ENCODE data around the gene CRCP.
"Not testable (repeated sequence)": the region's sequence is repeated elsewhere in the genome, so short reads cannot be mapped to it uniquely, and the experiment has no call there.

CRCP gene

DNA sequence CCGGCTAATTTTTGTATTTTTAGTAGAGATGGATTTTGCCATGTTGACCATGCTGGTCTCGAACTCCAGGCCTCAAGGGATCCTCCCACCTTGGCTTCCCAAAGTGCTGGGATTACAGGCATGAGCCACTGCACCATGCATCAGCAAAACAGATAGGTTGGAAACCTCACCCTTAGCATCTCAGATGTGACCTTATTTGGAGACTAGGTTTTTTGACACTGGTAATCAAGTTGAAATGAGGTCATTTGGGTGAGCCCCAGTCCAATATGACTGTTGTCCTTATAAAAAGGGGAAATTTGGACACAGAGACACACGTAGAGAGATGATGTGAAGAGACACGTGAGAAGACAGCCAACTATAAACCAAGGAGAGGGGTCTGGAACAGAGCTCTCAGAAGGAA lies 48.0 kb downstream of the CRCP start:
- DNase-seq = no peak

DNA sequence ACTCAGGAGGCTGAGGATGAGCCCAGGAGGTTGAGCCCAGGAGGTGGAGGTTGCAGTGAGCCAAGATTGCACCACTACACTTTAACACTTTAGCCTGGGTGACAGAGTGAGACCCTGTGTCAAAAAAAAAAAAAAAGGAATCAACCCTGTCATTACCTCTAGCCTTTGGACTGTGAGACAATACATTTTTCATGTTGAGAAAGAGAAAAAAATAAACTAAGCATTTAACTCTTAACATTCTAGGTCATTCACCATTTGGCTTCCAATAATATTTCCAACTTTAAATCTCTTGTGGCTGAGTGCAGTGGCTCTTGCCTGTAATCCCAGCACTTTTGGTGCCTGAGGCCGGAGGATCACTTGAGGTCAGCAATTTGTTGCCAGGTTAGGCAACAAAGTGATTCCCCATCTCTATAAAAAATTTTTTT lies 48.6 kb downstream of the CRCP start:
- DNase-seq = no peak

DNA sequence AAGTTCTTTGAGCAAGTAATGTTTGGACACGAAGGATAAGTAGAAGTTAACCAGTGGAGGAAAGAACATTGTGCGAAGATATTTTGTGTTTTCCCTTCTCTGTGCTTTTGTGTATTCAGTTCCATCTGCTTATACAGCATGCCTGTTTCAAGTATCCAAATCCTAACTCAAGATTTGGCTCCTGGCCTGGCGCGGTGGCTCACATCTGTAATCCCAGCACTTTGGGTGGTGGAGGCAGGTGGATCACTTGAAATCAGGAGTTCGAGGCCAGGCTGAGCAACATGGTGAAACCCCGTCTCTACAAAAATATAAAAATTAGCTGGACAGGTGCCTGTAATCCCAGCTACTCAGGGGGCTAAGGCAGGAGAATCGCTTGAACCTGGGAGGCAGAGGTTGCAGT lies 49.7 kb downstream of the CRCP start:
- DNase-seq = no peak

DNA sequence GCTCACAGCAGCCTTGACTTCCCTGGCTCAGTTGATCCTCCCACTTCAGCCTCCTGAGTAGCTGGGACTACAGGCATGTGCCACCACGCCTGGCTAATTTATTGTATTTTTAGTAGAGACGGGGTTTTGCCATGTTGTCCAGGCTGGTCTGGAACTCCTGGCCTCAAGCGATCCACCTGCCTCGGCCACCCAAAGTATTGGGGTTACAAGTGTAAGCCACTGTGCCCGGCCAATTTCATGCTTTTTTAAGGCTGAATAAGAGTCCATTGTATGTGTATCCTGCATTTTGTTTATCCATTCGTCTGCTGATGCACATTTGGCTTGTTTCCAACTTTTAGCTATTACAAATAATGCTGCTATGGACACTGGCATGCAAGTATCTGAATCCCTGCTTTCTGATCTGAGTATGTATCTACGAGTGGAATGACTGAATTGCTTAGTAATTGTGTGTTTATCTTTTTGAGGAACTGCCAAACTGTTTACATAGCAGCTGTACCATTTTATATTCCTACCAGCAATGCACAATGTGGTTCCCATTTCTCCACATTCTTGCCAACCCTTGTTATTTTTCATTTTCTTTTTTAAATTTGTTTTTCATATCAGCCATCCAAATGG lies 53.2 kb downstream of the CRCP start:
- DNase-seq = no peak

DNA sequence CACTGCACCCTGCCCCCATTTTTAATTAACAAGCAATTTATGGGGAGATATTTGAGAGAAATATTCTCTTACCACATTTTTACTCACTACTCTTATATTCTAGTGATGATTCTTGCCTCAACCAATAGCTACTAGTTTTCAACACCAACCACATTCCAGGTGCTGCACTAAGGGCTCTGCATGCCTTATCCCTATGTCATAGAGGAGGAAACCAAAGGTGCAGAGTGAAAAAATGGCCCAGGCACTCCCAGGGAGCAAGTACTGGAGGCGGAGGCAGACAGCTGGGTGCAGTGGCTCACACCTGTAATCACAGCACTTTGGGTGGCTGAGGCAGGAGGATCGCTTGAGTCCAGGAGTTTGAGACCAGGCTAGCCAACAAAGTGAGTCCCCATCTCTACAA lies 55.0 kb downstream of the CRCP start:
- DNase-seq = no peak

- DNase-seq = no peak
Measured at GRCh38 chr7:66170309-66171231, 55.9 kb downstream of the CRCP start.

DNA sequence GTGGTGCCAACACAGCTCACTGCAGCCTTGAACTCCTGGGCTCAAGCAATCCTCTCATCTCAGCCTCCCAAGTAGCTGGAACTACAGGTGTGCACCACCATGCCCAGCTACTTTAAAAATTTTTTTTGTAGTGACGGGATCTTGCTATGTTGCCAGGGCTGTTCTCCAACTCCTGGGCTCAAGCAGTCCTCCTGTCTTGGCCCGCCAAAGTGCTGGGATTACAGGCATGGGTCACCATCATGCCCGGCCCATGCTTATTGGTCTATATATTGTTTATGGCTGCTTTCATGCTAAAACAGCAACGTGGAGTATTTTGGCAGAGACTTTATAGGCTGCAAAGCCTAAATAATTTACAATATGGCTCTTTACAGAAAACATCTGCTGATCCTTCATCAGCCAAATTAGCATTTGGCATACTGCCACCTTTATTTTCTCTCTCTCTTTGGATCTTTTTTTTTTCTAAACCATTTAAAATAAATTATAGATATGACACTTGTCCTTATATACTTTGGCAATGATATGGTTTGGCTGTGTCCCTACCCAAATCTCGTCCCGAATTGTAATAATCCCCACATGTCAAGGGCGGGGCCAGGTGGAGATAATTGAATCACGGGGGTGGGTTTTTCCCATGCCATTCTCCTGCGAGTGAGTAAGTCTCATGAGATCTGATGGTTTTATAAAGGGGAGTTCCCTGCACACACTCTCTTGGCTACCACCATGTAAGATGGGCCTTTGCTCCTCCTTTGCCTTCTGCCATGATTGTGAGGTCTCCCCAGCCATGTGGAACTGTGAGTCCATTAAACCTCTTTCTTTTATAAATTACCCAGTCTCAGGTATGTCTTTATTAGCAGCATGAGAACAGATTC lies 58.1 kb downstream of the CRCP start:
- DNase-seq = not testable (repeated sequence)

DNA sequence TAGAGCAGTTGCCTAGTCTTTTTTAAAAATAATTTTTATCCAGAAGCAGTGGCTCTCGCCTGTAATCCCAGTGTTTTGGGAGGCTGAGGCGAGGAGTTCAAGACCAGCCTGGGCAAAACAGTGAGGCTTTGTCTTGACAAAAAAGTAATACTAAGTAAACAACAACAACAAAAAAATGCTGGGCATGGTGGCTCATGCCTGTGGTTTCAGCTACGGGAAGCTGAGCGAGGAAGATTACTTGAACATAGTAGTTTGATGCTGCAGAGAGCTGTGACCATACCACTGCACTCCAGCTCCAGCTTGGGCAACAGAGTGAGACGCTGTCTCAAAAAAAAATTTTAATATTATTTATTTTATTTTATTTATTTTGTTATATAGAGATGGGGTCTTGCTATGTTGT lies 59.2 kb downstream of the CRCP start:
- no peak for DNase-seq

DNA sequence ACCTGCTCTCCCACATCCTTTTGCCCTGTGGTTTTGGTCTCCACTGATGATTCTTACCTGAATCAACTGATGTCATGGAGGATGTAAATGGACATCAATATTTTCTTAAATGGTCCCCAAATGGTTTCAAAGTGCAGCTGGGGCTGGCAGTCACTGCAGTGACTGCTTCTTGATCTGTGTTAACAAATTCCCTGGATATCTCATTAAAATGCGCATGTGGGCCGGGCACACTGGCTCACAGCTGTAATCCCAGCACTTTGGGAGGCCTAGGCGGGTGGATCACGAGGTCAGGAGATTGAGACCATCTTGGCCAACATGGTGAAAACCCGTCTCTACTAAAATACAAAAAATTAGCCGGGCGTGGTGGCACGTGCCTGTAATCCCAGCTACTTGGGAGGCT lies 60.4 kb downstream of the CRCP start:
- not testable (repeated sequence) for DNase-seq

DNA sequence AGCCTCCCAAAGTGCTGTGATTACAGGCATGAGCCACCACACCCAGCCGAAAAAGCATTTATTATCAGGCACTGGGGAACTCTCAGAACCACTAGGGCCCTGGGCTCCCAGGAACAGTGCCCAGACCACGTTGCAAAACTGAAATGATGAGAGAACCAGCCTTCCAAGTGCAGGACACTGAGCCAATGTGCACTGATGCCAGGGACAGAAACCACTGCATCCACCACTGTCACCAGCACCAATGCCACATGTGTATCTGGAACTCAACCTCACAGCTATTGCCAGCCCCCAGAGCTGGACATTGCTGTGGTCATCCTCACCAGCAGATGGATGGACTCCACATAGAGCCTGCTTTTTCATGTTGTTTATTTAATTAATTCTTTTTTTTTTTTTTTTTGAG lies 62.3 kb downstream of the CRCP start:
- DNase-seq = no peak

DNA sequence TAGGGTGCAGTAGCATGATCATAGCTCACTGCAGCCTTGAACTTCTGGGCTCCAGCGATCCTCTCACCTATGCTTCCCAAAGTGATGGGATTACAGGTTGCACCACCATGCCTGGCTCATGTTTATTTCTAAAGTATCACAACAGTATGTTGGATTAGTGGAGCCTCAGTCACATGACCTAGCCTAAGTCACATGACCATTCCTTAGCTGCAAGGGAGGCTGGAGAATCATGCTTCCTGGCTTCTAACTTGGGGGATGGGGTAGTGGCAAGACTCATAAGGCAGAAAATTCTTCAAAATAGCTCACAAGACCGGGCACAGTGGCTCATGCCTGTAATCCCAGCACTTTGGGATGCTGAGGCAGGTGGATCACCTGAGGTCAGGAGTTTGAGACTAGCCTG lies 63.6 kb downstream of the CRCP start:
- no peak for DNase-seq

GRCh38 chr7:66181329-66181728 lies 66.7 kb downstream of the CRCP start:
- no peak for DNase-seq

- DNase-seq = no peak
Measured at GRCh38 chr7:66181845-66182244, 67.2 kb downstream of the CRCP start.

GRCh38 chr7:66182920-66183319 lies 68.3 kb downstream of the CRCP start:
- no peak for DNase-seq

GRCh38 chr7:66183700-66184099 lies 69.1 kb downstream of the CRCP start:
- DNase-seq = no peak

- DNase-seq = no peak
Measured at GRCh38 chr7:66185680-66186187, 71.1 kb downstream of the CRCP start.

GRCh38 chr7:66186991-66187390 lies 72.3 kb downstream of the CRCP start:
- no peak for DNase-seq

- DNase-seq = no peak
Measured at GRCh38 chr7:66187905-66188304, 73.3 kb downstream of the CRCP start.

GRCh38 chr7:66188645-66189044 lies 74.0 kb downstream of the CRCP start:
- no peak for DNase-seq

GRCh38 chr7:66189695-66190503 lies 75.3 kb downstream of the CRCP start:
- DNase-seq = no peak

- DNase-seq = no peak
Measured at GRCh38 chr7:66190504-66190857, 75.8 kb downstream of the CRCP start.

DNA sequence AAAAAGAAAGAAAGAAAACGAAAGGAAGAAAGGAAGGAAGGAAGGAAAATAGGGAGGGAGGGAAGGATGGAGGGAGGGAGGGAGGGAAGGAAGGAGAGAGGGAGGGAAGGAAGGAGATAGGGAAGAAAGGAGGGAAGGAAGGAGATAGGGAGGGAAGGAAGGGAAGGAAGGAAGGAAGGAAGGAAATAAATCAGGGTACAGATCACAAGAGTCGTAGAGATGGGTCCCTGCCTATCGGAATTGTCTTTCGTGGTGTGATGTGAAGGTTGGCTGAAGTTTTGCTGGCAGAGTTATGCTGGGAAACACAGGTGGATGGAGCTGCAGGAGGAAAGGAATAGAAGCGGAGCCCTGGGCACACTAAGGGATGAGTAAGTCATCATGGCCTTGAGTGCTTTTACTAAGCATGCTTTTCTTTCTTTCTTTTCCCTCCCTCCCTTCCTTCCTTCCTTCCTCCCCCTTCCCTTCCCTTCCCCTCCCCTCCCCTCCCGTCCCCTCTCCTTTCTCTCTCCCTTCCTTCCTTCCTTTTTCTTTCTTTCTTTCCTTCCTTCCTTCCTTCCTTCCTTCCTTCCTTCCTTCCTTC lies 78.6 kb downstream of the CRCP start:
- no peak for DNase-seq
